ENCODE measurements around the gene TIMM10B. TPM values are rescaled to one million over a fixed set of nuclear protein-coding genes. Genes with fewer than 3 reads are reported as not detected.
"Not testable (repeated sequence)": the region's sequence is repeated elsewhere in the genome, so short reads cannot be mapped to it uniquely, and the experiment has no call there.

Gene TIMM10B
- total RNA-seq, 1 experiment from 2014 or later = 21.0 TPM

DNA sequence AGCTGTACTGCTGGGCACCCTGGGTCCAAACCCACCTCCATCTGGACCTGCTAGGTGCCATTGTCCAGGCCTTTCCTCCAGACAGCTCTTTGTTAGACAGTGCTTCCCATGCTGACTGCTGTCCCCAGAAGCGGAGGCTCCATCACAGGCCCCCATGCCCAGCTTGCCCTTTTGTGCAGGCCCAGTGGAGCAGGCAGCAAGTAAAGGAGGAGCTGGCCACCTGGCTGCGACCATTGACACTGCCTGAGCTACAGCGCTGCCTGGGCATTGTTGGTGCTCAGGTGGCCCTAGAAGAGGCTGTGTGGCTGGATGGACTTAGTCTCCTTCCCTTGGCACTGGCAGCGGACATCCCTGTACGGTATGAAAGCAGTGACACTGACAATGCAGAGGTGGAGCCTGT lies 17.2 kb downstream of the TIMM10B start:
- no peak for DNase-seq (ENCODE audit: extremely low read depth, low read depth)

DNA sequence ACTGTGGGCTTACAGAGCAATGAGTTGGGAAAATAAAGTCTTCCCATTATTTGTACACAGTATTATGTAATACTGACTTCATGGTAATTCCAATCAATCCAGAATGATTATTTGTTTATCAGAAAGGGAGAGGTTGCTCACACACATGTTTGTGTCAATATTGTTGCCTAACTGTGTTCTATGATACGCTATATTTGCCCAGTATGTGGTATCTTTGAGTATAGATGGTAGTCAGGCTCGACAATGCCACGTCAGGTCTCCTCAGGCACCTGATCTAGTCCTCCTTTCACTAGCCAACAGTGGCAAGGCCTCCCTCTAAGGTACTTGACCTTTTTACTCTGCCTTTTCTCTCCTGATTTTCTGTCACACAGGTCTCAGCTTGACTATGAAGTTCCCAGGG lies 21.1 kb downstream of the TIMM10B start:
- no peak for DNase-seq (ENCODE audit: extremely low read depth, low read depth)

DNA sequence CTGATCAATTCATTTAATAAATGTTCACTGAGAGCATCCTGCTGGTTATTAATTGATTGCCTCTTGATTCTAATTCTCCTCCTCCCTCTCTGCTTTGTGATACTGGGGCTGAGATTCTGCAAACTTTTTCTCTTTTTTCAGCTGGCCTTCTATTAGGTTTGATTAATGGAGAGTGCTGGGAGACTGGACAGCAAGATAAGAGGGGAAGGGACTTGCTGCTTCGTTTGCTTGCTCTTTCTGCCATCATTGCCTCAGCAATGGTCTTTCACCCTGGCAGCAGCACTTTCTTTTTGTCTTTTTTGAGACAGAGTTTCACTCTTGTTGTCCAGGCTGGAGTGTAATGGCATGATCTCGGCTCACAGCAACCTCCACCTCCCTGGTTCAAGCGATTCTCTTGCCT lies 22.9 kb downstream of the TIMM10B start:
- DNase-seq (ENCODE audit: extremely low read depth, low read depth) = no peak

DNA sequence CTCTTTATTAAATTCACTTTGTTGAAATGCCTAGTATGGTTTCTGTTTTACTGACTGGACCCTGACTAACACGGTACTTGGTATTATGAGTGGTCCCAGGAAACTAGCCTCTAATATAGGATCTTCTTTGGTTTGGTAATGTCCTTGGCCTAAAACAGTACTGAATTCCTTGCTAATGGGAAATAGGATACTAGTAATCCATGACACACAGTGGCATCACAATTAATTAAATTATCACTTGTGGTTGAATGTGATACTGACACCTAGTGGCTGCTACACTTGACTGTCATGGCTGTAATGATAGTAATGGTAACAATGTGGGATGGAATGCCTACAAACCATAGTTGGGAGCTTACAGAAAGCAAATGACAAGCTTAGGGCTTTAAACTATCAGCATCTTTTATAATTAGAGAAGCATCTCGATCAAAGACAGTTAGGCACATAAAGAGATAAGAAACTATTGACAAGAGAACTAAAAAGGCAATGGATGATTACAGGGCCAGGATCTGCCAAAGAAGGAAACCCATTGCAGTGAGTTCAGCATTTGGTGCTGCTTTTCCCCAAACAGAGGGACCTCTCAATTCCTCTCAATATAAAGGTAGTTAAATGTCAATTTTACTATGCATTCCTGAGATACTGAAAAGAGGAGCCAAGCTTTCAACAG lies 24.4 kb downstream of the TIMM10B start:
- peak; percentile 26 for DNase-seq (ENCODE audit: extremely low read depth, low read depth)

DNA sequence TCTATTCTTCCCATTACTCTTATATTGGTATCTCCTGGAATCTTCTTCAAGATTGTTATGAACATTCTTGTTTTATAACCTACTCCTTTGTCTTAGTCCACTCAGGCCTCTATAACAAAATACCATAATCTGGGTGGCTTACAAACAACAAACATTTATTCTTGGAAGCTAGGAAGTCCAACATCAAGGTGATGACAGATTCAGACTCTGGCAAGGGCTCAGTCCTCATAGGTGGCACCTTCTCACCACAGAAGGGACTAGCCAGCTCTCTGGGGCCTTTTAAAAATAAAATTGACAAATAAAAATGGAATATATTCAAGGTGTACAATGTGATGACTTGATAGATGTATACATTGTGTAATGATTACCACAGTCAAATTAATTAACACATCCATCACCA lies 35.6 kb downstream of the TIMM10B start:
- no peak for DNase-seq (ENCODE audit: extremely low read depth, low read depth)

DNA sequence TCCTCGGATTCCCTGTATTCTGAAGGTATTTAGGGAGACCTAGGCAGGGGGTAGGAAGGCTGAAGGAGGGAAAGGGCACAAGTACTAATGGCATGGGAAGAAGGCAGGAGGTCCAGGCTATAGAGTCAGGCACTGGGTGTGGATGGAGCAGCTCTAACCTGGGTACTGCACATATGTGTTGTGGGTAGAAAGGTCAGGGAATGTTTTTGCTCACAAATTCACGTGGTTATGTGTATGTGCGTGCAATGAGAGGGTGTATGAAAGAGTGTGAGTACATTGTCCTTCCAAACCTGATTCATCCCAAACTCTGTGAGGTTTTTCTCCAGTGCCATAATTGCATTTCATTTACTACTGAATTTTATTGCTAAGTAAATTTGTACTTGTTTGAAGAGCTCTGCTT lies 39.0 kb downstream of the TIMM10B start:
- no peak for DNase-seq (ENCODE audit: extremely low read depth, low read depth)

DNA sequence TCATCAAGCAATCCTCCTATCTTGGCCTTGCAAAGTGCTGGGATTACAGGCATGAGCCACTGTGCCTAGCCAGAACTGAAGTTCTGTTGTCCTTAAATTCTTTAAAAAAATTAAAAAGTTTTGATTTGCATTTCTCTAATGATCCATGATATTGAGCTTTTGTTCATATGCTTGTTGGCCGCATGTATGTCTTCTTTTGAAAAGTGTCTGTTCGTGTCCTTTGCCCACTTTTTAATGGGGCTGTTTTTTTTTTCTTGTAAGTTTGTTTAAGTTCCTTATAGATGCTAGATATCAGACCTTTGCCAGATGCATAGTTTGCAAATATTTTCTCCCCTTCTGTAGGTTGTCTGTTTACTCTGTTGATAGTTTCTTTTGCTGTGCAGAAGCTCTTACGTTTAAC lies 40.6 kb downstream of the TIMM10B start:
- not testable (repeated sequence) for DNase-seq (ENCODE audit: extremely low read depth, low read depth)

DNA sequence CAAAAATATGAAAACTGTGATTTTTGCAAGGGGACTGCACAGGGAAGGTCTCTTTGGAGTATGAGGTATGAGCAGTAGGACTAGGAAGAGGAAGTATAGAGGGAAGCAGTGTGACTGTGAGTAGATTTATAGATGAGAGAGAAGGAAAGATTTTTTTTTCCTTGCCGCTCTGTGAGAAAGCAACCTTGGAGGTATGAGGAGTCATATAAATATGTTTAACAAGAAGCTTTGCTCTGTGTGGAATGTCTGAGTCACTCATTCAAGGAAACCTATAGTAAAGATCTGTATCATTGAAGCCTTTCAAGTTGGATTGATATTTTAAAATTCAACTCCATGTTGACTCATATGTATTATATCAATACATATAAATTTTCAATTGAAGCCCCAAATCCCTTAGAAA lies 42.0 kb downstream of the TIMM10B start:
- no peak for DNase-seq (ENCODE audit: extremely low read depth, low read depth)

DNA sequence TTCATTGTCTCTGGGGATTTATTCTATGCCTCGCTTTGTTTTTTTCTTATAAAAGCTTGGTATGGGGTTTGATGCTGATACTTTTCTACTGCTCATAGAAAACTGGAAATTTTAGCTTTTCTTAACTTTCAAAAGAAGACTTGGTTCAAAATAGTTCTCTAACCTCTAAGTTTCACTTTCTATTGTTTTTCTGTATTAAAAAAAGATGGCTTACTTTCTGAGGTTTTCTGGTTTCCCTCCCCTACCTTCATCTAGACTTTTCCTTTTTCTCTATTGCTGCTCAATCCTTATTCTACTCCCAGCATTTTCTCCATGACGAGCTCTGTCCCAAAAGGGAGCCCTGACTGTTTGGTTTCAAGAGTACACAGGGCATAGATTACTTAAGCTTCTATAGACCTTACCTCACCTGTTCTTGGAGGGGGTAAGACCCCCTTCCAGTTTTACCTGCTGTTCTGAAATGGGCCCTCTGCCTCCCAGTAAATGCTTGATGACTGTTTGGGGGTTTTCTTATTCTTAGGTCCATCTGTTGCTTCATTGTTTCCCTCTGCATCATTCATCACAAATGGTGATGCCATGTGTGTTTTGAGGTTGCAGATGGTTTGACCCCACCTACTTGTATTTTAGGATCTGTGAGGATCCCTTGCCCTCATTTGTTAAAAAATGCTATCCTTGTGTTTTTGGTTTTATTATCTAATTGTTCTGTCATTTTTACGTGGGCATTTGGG lies 45.3 kb downstream of the TIMM10B start:
- DNase-seq (ENCODE audit: extremely low read depth, low read depth) = no peak

DNA sequence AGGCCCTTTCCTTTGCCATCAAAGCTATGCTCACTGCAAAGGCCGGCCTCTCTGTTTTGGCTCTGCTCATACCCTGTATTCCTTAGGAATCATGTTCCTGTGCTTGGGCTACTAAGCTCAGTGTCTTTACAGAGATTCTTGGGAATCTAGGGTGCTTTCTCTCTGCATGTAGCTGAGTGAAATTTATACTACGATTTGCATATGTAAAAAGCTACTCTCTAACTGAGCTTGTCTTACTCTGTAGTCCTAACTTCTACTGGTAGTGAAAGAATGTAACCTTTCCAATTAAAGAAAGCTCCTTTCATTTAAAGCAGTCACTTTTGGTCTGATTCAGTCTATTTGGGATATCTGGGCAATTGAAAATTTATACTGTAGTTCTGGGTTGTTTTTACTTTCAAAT lies 48.0 kb downstream of the TIMM10B start:
- no peak for DNase-seq (ENCODE audit: extremely low read depth, low read depth)

DNA sequence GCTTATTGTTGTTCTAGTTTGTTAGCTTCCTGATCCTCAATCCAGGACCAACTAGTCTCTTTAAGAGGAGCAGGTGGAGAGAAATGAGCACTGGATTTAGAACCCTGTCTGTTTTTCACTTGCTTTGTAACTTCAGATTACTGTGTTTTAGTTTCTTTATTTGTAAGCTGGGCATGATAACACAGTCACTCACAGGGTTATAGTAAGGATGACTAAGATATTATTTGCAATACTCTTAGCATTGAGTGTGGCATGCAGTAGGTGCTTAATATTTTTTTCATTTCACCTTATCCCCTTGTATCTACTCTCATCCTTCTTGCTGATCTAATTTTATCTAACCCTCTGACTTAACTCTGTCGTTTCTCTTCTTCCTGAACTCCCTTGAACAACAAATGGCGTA lies 49.5 kb downstream of the TIMM10B start:
- no peak for DNase-seq (ENCODE audit: extremely low read depth, low read depth)

DNA sequence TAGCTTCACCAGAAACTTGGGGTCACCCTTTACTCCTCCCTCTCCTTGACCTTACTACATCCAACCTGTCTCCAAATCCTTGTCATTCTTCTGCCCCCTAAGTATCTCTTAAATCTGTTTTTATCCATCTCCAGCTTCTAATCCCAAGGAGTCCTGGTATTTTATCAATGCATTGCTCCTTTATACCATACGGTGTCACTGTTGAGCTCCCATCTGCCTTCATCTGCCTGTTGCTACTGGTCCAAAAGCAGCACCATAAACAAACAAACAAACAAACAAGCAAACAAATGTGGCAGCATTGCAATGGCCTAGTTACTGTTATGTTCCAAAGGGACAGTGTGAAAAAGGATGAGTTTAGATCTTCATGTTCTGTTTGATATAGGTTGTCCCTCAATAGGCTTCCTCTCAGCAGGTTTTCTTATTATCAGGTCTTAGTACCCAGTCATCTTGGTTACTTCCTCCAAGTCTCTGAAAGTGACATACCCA lies 50.0 kb downstream of the TIMM10B start:
- peak; percentile 44 for DNase-seq (ENCODE audit: extremely low read depth, low read depth)

Other genes with a start within 250 kb of the TIMM10B start
- gene FHIP1B, start 246.9 kb upstream of the TIMM10B start, total RNA-seq (2014; rRNA removed; shearing (Covaris generic)) = 11.7 and 15.3 TPM in 2 replicates
- not detected in 2 replicates for gene CNGA4, start 242.4 kb upstream of the TIMM10B start, total RNA-seq (2014; rRNA removed; shearing (Covaris generic))
- not detected in 2 replicates for gene CCKBR, start 221.7 kb upstream of the TIMM10B start, total RNA-seq (2014; rRNA removed; shearing (Covaris generic))
- gene CAVIN3, start 161.0 kb upstream of the TIMM10B start, total RNA-seq (2014; rRNA removed; shearing (Covaris generic)) = 8.9 and 9.8 TPM in 2 replicates
- 6.4 and 7.4 TPM in 2 replicates for gene SMPD1, start 91.0 kb upstream of the TIMM10B start, total RNA-seq (2014; rRNA removed; shearing (Covaris generic))
- gene APBB1, start 62.4 kb upstream of the TIMM10B start, total RNA-seq (2014; rRNA removed; shearing (Covaris generic)) = 6.9 and 8.5 TPM in 2 replicates
- gene HPX, start 40.5 kb upstream of the TIMM10B start, total RNA-seq (2014; rRNA removed; shearing (Covaris generic)) = not detected in 2 replicates
- 3.3 and 5.0 TPM in 2 replicates for gene TRIM3, start 7.6 kb upstream of the TIMM10B start, total RNA-seq (2014; rRNA removed; shearing (Covaris generic))
- 47.8 and 49.2 TPM in 2 replicates for gene ARFIP2, start 170 bp upstream of the TIMM10B start, total RNA-seq (2014; rRNA removed; shearing (Covaris generic))
- gene DNHD1, start 15.8 kb downstream of the TIMM10B start, total RNA-seq (2014; rRNA removed; shearing (Covaris generic)) = 5.6 and 5.7 TPM in 2 replicates
- gene RRP8, start 122.1 kb downstream of the TIMM10B start, total RNA-seq (2014; rRNA removed; shearing (Covaris generic)) = 14.8 and 15.2 TPM in 2 replicates
- 53.4 and 53.5 TPM in 2 replicates for gene ILK, start 122.3 kb downstream of the TIMM10B start, total RNA-seq (2014; rRNA removed; shearing (Covaris generic))
- 65.6 and 74.5 TPM in 2 replicates for gene TAF10, start 130.7 kb downstream of the TIMM10B start, total RNA-seq (2014; rRNA removed; shearing (Covaris generic))
- 2.9 and 5.2 TPM in 2 replicates for gene TPP1, start 137.9 kb downstream of the TIMM10B start, total RNA-seq (2014; rRNA removed; shearing (Covaris generic))
- gene DCHS1, start 174.3 kb downstream of the TIMM10B start, total RNA-seq (2014; rRNA removed; shearing (Covaris generic)) = 0.07 and 0.14 TPM in 2 replicates
- 34.3 and 35.8 TPM in 2 replicates for gene MRPL17, start 201.8 kb downstream of the TIMM10B start, total RNA-seq (2014; rRNA removed; shearing (Covaris generic))

Data from NCI-H460 (cell line).